Muscle layer of colon (tissue), 2 donors: ENCODE measurements around the gene PRCC.

Source experiments
- H3K27ac ChIP-seq: one replicate; pipeline ENCODE4 v1.7.0; 2013; ENCODE audit warnings: low read depth, mild to moderate bottlenecking, low read length, moderate library complexity
- H3K27me3 ChIP-seq, 2 donors: one replicate each; pipeline ENCODE4 v1.7.0; 2013; ENCODE audit warnings: low read length in 2 of 2, mild to moderate bottlenecking in 2 of 2; ENCODE audit not compliant: insufficient read depth in 2 of 2, control insufficient read depth in 1 of 2
- H3K36me3 ChIP-seq: one replicate; pipeline ENCODE4 v1.7.0; 2013; ENCODE audit warnings: mild to moderate bottlenecking, low read length; ENCODE audit not compliant: insufficient read depth
- H3K4me1 ChIP-seq: one replicate; pipeline ENCODE4 v1.7.0; 2013; ENCODE audit warnings: mild to moderate bottlenecking, low read length; ENCODE audit not compliant: insufficient read depth
- H3K4me3 ChIP-seq, 2 donors: one replicate each; pipeline ENCODE4 v1.7.0; 2013; ENCODE audit warnings: low read length in 2 of 2, low read depth in 1 of 2, mild to moderate bottlenecking in 1 of 2, moderate library complexity in 1 of 2
- H3K9ac ChIP-seq: one replicate; pipeline ENCODE4 v1.7.0; 2013; ENCODE audit warnings: low read length
- H3K9me3 ChIP-seq: one replicate; pipeline ENCODE4 v1.7.0; 2013; ENCODE audit warnings: mild to moderate bottlenecking, low read length
- donor health status: abdominal sarcoma.
- donor health status: Adenocarcinoma of cecum.

PRCC gene

DNA sequence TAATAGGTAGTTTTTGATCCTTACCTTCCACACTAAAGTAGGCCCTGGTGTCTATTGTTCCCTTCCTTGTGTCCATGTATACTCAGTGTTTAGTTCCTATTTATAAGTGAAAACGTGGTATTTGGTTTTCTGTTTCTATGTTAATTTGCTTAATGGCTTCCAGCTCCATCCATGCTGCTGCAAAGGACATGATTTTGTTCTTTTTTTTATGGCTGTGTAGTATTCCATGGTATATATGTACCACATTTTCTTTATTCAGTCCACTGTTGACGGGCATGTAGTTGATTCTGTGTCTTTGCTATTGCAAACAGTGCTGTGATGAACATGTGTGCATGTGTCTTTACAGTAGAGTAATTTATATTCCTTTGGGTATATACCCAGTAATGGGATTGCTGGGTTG is 20.8 kb downstream of the PRCC start:
- Histone ChIP-seq H3K4me1 (no peaks in the 10 kb centered on the region), H3K27ac (no peak overlapping the region), H3K27me3 (no peaks in the 10 kb centered on the region), H3K9ac (no peak overlapping the region), H3K4me3 (no peak overlapping the region), H3K36me3 (peaks cover 56% of the 10 kb centered on the region), H3K9me3 (no peaks in the 10 kb centered on the region)

DNA sequence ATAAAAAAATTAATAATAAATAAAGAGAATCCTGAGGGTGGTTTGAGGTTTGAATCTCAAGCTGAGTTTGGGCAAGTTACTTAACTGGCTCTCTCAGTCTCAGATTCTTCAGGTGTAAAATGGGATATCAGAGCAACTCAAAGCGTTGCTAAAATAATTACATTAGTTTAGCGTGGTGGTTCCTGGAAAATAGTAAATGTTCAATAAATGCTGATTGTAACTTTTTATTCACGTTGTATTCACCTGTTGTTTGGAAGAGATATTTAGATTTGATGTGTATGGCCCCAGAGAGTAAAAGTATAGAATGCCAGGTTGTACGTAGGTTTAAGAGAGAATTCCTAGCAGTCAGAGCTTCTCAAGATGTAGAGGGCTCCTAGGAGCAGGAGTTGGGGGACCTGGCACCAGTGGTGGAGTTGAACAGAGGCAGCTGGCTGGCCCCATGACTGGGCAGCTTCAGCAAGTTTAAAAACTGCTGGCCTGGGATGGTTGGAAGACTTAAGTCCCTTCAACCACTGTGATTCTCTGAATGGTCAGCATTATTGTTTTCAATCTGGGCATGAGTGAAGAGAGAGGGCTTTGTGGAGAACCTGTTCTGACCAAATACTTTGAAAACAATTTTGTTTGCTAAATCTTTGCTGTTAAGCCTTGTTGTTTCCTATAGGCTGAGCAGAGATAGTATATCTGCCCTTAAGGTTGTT is 22.4 kb downstream of the PRCC start:
- no peaks in the 10 kb centered on the region for H3K27me3 ChIP-seq
- no peaks in the 10 kb centered on the region for H3K9me3 ChIP-seq
- no peak overlapping the region for H3K27ac ChIP-seq
- no peak overlapping the region for H3K4me3 ChIP-seq
- H3K4me1 ChIP-seq = no peaks in the 10 kb centered on the region
- no peak overlapping the region for H3K9ac ChIP-seq
- H3K36me3 ChIP-seq = peaks cover 60% of the 10 kb centered on the region

DNA sequence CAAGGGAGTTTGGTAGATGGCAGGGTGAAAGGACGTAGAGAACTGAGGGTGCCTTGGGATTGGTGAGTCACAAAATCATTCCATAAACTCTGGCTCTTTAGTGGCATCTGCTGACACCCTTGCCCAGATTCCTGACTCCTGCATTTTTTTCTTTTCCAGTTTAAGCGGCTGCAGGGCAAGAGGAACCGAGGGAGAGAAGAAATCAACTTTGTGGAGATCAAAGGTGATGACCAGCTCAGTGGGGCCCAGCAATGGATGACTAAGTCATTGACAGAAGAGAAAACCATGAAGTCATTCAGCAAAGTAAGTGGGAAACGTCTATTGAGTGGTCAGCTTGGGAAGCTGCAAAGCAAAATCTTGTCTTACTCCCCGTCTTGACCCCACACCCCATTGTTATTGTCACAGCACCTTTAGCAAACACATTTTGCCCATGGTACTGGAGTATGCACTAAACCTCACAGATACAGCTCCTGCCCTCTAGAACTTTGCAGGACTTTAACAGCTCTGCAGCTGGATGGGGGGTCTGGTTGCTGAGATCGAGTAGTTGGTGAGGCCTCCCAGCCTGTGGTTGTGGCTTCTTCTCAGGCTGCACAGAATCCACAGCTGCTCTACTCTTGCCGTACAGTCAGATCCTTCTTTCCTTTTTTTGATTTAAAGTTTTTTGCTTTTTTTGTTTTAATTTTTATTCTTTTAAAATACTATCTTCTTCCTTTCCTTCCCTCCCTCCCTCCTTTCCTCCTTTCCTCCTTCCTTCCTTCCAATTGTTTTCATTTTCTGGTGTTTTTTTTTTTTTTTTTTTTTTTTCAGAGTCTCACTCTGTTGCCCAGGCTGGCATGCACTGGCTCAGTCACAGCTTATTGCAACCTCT is 27.4 kb downstream of the PRCC start:
- H3K9ac ChIP-seq = no peak overlapping the region
- no peak overlapping the region for H3K27ac ChIP-seq
- peaks cover 73% of the 10 kb centered on the region for H3K36me3 ChIP-seq
- H3K4me3 ChIP-seq = no peak overlapping the region
- H3K4me1 ChIP-seq = no peaks in the 10 kb centered on the region
- no peaks in the 10 kb centered on the region for H3K9me3 ChIP-seq
- H3K27me3 ChIP-seq = no peaks in the 10 kb centered on the region

DNA sequence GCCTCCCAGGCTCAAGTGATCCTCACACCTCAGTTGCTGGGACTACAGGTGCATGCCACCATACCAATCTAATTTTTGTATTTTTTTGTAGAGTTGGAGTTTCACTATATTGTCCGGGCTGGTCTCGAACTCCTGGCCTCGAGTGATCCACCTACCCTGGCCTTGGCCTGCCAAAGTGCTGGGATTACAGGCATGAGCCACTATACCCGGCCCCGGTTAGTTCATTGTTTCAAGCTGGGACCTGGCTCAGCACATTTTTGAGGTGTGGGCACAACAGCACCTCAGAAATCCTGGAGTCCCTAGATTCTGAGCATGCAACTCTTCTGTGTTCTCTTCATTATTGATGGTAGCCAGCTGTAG is 28.0 kb downstream of the PRCC start:
- Histone ChIP-seq H3K9ac (no peak overlapping the region), H3K4me3 (no peak overlapping the region), H3K9me3 (no peaks in the 10 kb centered on the region), H3K27ac (no peak overlapping the region), H3K4me1 (no peaks in the 10 kb centered on the region), H3K27me3 (no peaks in the 10 kb centered on the region), H3K36me3 (peaks cover 77% of the 10 kb centered on the region)

DNA sequence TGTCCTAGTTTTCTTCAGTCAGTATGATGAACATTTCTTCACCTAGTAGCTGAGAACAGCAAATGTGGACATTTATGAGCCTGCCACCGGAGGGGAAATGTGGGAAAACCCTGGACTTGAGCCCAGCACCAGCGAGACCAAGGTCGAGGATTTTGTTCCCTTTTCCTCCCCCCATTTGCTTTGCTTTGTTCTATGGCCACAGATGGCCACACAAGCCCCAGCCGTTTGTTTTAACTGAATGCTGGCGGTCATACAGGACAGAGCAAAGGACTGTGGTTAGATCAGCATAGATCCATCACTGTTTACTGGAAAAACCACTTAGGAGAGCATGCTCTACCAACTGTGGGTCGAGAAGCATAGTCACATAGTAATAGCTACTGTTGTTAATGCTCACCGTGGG is 28.5 kb downstream of the PRCC start:
- Histone ChIP-seq H3K9me3 (no peaks in the 10 kb centered on the region), H3K27me3 (no peaks in the 10 kb centered on the region), H3K4me1 (no peaks in the 10 kb centered on the region), H3K36me3 (peaks cover 82% of the 10 kb centered on the region), H3K9ac (no peak overlapping the region), H3K4me3 (no peak overlapping the region), H3K27ac (no peak overlapping the region)

DNA sequence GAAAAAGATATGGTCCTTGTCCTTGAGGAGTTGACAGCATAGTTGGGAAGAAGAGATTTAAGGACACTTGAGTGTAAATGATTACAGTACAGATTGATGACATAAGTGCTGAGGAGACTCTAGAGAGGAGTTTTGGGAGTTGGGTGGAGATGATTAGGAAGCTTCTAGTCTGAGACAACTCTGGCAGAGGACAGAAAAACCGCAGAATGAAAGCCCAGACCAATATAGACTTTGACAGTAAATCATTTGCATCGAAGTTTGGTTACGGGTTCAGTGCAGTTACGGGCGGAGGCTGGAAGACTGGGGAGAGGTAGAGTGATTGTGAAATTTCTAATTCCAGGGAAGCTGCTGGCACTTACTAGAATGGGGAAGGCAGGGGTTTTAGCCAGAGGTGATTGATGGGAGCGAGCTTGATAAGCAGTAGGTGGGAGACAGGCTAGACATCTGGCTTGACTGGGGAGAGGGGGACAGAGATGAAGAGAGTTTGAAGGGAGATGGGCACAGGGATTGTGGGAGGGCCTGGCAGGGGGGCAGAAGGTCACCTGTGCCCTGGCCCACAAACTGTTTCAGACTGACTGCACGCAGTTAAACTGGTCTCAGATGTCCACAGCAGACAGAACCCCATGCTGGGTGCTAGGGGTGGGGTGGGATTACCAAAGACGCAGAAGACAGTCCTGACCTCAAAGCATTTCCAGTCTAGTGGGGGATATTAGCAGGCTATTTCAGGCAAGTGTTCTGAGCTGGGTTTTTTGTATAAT is 29.2 kb downstream of the PRCC start:
- Histone ChIP-seq H3K4me3 (no peak overlapping the region), H3K9ac (no peak overlapping the region), H3K27me3 (no peaks in the 10 kb centered on the region), H3K36me3 (peaks cover 80% of the 10 kb centered on the region), H3K27ac (no peak overlapping the region), H3K9me3 (no peaks in the 10 kb centered on the region), H3K4me1 (no peaks in the 10 kb centered on the region)

DNA sequence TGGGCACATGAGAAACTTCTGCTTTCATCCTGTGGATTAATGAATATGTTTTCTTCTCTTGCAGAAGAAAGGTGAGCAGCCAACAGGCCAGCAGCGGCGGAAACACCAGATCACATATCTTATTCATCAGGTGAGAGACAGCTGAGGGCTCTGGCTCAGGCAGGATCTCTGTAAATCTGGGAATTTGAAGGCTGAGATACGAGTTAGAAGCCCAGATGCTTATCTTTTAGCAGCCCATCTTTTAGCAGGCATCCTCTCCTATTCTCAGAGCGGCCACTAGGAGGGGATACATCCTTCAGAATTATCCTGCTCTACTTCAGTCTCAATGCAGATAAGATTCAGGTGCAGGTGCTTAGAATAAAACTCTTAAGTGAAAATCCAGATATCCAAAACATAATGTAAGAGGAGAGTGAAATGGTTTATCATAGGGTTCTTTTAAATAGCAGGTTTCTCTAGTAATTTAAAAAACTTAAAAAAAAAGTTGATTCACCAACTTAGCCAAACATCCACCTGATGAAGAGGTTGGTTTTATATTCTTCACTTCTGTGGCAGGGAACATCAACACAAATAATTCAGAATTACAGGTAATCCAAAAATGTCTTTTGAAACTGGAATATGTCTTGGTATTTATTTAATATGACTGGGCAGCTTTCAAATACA is 30.0 kb downstream of the PRCC start:
- Histone ChIP-seq H3K27ac (no peak overlapping the region), H3K9ac (no peak overlapping the region), H3K9me3 (no peaks in the 10 kb centered on the region), H3K36me3 (peaks cover 77% of the 10 kb centered on the region), H3K4me1 (no peaks in the 10 kb centered on the region), H3K4me3 (no peak overlapping the region), H3K27me3 (no peaks in the 10 kb centered on the region)

DNA sequence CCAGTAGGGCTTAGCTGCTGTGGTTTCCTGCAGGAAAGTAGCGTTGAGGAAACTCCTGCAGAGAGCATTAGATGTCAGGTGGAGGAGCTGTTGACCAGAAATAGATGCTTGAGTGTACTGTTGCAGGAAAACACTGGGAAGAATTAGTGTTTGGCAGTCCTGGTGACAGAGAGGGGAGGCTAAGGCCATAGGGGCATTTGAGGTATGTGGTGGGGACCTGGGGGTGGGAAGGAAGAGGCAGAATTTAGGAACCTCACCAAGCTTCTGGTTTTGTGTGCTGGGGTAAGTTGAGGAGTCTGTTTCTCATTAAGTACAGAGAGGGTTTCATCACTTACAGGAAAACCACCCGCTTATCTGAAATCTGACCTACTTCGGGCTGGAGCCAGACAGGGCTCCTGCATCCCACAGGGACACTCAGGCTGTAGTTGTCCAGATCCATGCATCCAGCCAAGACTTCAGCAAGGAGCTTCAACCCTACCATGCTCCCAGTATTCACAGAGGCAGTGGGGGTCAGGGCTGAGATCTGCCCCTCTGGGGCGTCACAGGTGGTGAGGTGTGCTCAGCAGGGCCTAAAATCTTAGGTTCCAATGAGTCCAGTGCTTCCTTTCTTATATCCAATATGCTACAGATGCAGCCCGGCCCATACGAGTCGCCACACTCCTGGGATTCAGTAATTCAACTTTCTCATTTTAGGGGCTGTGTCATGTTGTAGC is 34.2 kb downstream of the PRCC start:
- H3K27ac ChIP-seq = no peak overlapping the region
- H3K9ac ChIP-seq = no peak overlapping the region
- no peaks in the 10 kb centered on the region for H3K27me3 ChIP-seq
- H3K4me3 ChIP-seq = no peak overlapping the region
- H3K9me3 ChIP-seq = no peaks in the 10 kb centered on the region
- H3K36me3 ChIP-seq = peaks cover 35% of the 10 kb centered on the region
- H3K4me1 ChIP-seq = peaks cover 16% of the 10 kb centered on the region

DNA sequence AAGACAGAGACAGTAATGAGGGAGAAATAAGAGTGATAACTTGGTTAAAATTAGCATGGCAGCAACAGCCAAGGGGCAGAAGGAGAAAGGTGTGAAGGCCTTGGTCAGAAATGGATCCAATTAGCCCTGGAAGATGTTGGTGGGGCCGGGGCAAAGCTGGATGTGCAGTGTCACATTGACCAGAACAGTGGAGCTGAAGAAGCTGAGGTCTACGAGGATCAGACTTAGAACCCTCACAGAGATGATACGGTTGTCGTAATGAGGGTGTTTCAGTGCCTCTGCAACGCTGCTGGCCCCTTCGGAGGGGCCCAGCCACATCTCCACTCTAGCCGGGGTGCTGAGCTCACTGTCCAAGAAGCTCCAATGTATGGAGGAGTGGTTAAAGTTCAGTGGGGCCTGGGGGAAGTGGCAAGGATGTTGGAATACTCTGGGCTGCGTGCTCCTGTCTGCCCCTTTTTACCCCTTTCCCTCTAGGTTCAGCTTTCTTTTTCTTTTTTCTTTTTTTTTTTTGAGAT is 35.1 kb downstream of the PRCC start:
- no peaks in the 10 kb centered on the region for H3K9me3 ChIP-seq
- H3K4me1 ChIP-seq = peaks cover 16% of the 10 kb centered on the region
- H3K9ac ChIP-seq = no peak overlapping the region
- H3K27me3 ChIP-seq = no peaks in the 10 kb centered on the region
- no peak overlapping the region for H3K4me3 ChIP-seq
- H3K36me3 ChIP-seq = peaks cover 28% of the 10 kb centered on the region
- no peak overlapping the region for H3K27ac ChIP-seq

DNA sequence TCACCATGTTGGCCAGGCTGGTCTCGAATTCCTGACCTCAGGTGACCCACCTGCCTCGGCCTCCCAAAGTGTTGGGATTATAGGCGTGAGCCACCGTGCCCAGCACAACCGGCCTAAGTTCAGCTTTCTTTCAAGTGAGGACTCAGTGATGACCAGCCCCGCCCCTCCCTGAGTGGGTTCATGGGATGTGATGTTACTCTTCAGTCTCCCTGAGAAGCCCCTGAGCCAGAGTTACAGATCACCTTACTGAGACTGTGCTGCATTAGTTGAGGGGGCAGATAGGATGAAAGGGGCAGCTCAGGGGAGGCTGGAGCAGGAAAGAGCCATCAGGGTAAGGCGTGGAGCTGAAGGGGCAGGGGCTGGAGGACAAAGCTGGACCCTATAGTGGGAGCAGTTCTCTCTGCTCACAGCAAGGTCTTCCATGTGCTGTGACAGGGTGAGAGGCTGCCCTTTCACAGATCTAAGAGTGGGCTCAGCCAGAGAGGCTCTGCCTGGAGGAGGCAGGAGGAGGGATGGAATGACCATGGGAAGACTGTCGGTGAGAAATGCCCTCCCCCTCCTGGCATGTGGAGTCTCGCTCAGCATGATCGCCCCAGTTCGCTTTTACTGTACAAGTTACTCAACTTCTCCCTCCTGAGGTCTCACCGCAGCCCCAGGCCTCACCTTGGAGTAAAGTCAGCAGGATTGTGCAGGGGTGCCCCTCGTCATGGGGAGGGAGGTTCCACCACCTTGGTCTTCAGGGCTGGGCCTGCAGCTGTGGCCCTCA is 35.9 kb downstream of the PRCC start:
- Histone ChIP-seq H3K36me3 (peaks cover 23% of the 10 kb centered on the region), H3K27ac (no peak overlapping the region), H3K4me3 (no peak overlapping the region), H3K4me1 (peaks cover 16% of the 10 kb centered on the region), H3K9me3 (no peaks in the 10 kb centered on the region), H3K9ac (no peak overlapping the region), H3K27me3 (no peaks in the 10 kb centered on the region)
